Transverse colon (tissue), 4 donors: ENCODE measurements around the gene RALGPS1. TPM values are rescaled to one million over a fixed set of nuclear protein-coding genes. Genes with fewer than 3 reads are reported as not detected.

Experiments
- DNase-seq: peaks from one replicate; pipeline ENCODE4 v3.0.0-alpha.2; 2019
- H3K27ac ChIP-seq, 4 donors: fragments of 200-600 bp; sonication (generic); 2 replicates each; pipeline ENCODE4 v1.5.1; 2016 to 2018; ENCODE audit warnings: inconsistent platforms in 4 of 4
- H3K27me3 ChIP-seq: fragments of 200-600 bp; sonication (generic); 2 replicates; pipeline ENCODE4 v1.5.1; 2017; ENCODE audit warnings: inconsistent platforms
- H3K36me3 ChIP-seq, 4 donors: fragments of 200-600 bp; sonication (generic); 2 replicates each; pipeline ENCODE4 v1.5.1; 2017 to 2019; ENCODE audit warnings: inconsistent platforms in 4 of 4
- H3K4me1 ChIP-seq, 4 donors: fragments of 200-600 bp; sonication (generic); 2 replicates each; pipeline ENCODE4 v1.5.1; 2017 to 2020; ENCODE audit warnings: inconsistent platforms in 4 of 4
- H3K4me3 ChIP-seq, 4 donors: fragments of 200-600 bp; sonication (generic); 1 replicate in 1 of 4; 2 replicates in 3 of 4; pipeline versions ENCODE4 v1.5.1 to v1.6.1; 2017 to 2019; ENCODE audit warnings: inconsistent platforms in 4 of 4
- H3K9me3 ChIP-seq, 2 donors: fragments of 200-600 bp; sonication (generic); 2 replicates each; pipeline ENCODE4 v1.5.1; 2017 to 2019; ENCODE audit warnings: inconsistent platforms in 2 of 2
- EP300 ChIP-seq: sonication (generic); formaldehyde crosslinking; IDR thresholded peaks from one replicate; pipeline ENCODE4 v1.6.1; 2017; ENCODE audit warnings: antibody characterized with exemption, low read depth
- POLR2A ChIP-seq: fragments of 450-650 bp; IDR thresholded peaks from one replicate; pipeline ENCODE4 v1.6.1; 2016; ENCODE audit warnings: antibody characterized with exemption, mild to moderate bottlenecking, moderate library complexity
- POLR2AphosphoS5 ChIP-seq, 3 donors: sonication (generic); formaldehyde crosslinking; IDR thresholded peaks; one replicate each; pipeline ENCODE4 v1.6.1; 2016; ENCODE audit warnings: antibody characterized with exemption in 3 of 3
- WGBS, 2 donors: methylation state at CpG; one replicate each; pipeline ENCODE4 v1.1.5; 2018; ENCODE audit warnings: low coverage in 1 of 2; 5-methylcytosine and 5-hydroxymethylcytosine counted together
- in situ Hi-C, 4 donors: fragments of 200-750 bp; cut with MboI; loops; one replicate each; pipeline versions ENCODE4 v1.15.0 to v1.15.1; 2017; ENCODE audit warnings: low sequenced_read_pairs in 3 of 4, low pct_ligation_motif_present in 1 of 4, low pct_unique_long_range_greater_than_20kb in 1 of 4
- intact Hi-C: fragments of 100-400 bp; cut with DNase I; formaldehyde crosslinking; loops from one replicate; pipeline ENCODE4 v1.15.1; 2023; ENCODE audit warnings: low total_unique reads
- total RNA-seq, 4 donors: library from RNA; depleted of rRNA; stranded (reverse); fragments of >200 nt; gene quantifications; one replicate each; pipeline ENCODE4 v1.1.0, GENCODE V29; 2016
- TF ChIP-seq, protein P1 (sequence below), 5 experiments: fragments of 200-600 bp in 3 of 5; fragments of 450-650 bp in 2 of 5; sonication (generic) in 3 of 5; IDR thresholded peaks; 1 replicate in 2 of 5; 2 replicates in 3 of 5; pipeline ENCODE4 v1.5.1; 2016 to 2017; ENCODE audit warnings: antibody characterized with exemption in 5 of 5, inconsistent platforms in 3 of 5, mild to moderate bottlenecking in 2 of 5, moderate library complexity in 1 of 5

The RALGPS1 gene
- total RNA-seq, 4 donors from 2014 or later: 46.0 to 119 (median 87.6) TPM

DNA sequence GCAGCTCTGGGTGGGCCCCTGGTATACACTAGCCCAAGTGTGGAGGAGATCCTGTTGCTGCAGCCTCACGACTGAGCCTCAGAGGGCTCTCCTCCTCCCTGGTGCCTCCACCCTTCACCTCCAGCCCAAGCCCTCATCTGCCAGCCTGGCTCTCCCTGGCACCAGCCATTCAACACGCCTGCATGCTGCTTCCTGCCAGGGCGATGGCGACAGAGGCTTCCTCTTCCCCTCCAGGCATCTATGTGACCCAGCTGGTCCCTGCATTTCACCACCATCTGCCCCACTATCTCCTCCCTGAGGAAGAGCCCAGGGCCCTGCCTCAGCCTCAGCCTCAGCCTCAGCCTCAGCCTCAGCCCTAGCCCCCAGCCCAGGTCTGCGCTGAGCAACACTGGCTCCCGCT, 262.6 kb downstream of the RALGPS1 start:
- no peaks in the 10 kb centered on the region for H3K27me3 ChIP-seq
- H3K4me3 ChIP-seq: no peak overlapping the region
- no peak overlapping the region for H3K27ac ChIP-seq
- intact Hi-C loops: no loop called here
- no peaks in the 10 kb centered on the region for H3K9me3 ChIP-seq
- DNase-seq: peak; percentile 4
- TF ChIP-seq EP300 (no peak), POLR2A (no peak), POLR2AphosphoS5 (IDR thresholded peaks at IDR 0.05) (no peak)
- TF ChIP-seq, protein P1, sequence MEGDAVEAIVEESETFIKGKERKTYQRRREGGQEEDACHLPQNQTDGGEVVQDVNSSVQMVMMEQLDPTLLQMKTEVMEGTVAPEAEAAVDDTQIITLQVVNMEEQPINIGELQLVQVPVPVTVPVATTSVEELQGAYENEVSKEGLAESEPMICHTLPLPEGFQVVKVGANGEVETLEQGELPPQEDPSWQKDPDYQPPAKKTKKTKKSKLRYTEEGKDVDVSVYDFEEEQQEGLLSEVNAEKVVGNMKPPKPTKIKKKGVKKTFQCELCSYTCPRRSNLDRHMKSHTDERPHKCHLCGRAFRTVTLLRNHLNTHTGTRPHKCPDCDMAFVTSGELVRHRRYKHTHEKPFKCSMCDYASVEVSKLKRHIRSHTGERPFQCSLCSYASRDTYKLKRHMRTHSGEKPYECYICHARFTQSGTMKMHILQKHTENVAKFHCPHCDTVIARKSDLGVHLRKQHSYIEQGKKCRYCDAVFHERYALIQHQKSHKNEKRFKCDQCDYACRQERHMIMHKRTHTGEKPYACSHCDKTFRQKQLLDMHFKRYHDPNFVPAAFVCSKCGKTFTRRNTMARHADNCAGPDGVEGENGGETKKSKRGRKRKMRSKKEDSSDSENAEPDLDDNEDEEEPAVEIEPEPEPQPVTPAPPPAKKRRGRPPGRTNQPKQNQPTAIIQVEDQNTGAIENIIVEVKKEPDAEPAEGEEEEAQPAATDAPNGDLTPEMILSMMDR (IDR thresholded peaks at IDR 0.05): no peak
- H3K36me3 ChIP-seq: no peaks in the 10 kb centered on the region
- peaks cover 0 to 10% (median 3%) of the 10 kb centered on the region in 4 donors for H3K4me1 ChIP-seq
- 97% methylated on average over 6 of the region's 6 CpGs; no CpG with 5 or more reads in 1 of the 2 donors for WGBS, 2 donors
- in situ Hi-C loops: no loop called here

DNA sequence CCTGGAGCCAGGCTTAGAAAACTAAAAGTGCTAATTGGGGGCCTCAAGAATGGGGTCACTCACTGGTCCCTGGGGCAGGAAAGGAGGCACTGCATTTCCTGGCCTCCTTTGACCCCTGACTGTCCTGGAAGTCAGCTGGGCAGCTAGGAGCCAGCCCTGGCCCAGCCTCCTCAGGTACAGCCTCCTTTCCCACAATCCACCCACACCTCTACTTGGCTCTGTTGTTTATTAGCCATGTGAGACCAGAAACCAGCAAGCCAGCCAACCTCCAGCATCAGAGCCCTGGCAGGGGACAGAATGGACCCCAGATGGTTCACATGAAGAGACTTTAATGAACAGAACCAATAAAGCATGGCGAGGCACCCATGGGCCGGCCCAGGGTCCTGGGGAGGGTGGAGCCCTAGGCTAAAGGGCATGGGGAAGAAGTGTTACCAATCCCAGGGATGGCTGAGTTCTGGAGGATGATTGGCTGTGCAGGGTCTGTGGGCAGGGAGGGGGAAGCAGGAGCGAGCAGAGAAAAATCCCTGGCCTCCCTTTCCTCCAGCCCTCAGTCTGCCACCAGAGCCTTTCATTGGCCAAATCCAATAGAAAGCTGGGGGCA, 263.2 kb downstream of the RALGPS1 start:
- no peak for TF ChIP-seq POLR2AphosphoS5 (IDR thresholded peaks at IDR 0.05)
- TF ChIP-seq EP300: no peak
- TF ChIP-seq, protein P1 (IDR thresholded peaks at IDR 0.05): no peak
- TF ChIP-seq POLR2A: no peak
- no peaks in the 10 kb centered on the region for H3K36me3 ChIP-seq
- peak; percentile 3 for DNase-seq
- in situ Hi-C loops: no loop called here
- 67 to 79% methylated on average over 1 to 3 of the region's 3 CpGs for WGBS, 2 donors
- no peaks in the 10 kb centered on the region for H3K9me3 ChIP-seq
- H3K27ac ChIP-seq: no peak overlapping the region
- intact Hi-C loops: no loop called here
- H3K4me3 ChIP-seq: no peak overlapping the region
- no peaks in the 10 kb centered on the region for H3K27me3 ChIP-seq
- H3K4me1 ChIP-seq: peaks cover 0 to 10% (median 3%) of the 10 kb centered on the region in 4 donors

DNA sequence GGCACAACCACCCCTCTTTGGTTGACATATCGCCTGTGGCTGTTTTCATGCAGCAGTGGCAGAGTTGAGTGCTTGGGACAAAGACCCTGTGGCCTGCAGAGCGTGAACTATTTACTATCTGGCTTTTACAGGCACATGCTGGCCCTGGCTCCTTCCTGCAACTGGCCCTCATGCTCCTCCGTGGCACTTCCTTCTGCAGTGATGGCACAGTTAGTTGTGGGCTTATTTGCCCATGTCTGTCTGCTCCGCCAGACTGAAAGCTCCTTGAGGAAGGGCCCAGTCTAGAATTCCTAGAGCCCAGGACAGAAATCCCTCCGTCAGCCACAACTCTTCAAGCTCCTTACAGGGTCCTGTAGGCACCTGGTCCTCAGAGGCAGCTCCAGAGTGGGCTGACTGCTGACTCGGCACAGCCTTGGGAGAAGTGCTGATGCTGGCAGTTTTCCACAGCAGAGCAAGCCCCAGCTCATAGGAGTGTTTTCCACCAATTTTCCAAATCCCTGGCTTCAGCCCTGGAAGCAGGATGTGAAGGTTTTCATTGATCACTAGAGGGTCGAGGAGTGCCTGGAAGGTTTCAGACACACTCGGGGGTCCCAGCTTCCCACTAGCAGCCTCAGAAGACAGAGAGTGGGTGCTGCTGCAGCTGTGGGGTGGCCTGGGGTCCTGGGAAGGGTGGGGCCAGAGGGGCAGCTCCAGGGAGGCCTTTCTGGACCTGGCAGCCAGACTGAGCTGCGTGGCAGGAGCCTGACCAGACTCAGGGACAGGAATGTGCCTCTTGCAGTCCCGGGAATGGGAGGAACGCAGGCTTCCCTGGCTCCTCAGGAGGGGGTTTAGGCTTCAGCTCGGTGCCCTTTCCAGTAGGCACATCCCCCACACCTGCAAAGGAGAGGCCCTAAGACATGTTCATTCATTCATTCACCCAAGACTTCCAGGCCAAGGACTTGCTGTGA, 264.4 kb downstream of the RALGPS1 start:
- in situ Hi-C loops: no loop called here
- H3K27ac ChIP-seq: peak overlapping the region in 2 of 4 donors; percentile 8 to 41
- H3K36me3 ChIP-seq: no peaks in the 10 kb centered on the region
- peak; percentile 7 for DNase-seq
- no peak overlapping the region for H3K4me3 ChIP-seq
- TF ChIP-seq EP300: no peak
- intact Hi-C loops: no loop called here
- H3K4me1 ChIP-seq: peaks cover 0 to 10% (median 3%) of the 10 kb centered on the region in 4 donors
- no peaks in the 10 kb centered on the region for H3K27me3 ChIP-seq
- no peaks in the 10 kb centered on the region for H3K9me3 ChIP-seq
- WGBS, 2 donors: 77% methylated on average over 12 of the region's 12 CpGs; no CpG with 5 or more reads in 1 of the 2 donors

DNA sequence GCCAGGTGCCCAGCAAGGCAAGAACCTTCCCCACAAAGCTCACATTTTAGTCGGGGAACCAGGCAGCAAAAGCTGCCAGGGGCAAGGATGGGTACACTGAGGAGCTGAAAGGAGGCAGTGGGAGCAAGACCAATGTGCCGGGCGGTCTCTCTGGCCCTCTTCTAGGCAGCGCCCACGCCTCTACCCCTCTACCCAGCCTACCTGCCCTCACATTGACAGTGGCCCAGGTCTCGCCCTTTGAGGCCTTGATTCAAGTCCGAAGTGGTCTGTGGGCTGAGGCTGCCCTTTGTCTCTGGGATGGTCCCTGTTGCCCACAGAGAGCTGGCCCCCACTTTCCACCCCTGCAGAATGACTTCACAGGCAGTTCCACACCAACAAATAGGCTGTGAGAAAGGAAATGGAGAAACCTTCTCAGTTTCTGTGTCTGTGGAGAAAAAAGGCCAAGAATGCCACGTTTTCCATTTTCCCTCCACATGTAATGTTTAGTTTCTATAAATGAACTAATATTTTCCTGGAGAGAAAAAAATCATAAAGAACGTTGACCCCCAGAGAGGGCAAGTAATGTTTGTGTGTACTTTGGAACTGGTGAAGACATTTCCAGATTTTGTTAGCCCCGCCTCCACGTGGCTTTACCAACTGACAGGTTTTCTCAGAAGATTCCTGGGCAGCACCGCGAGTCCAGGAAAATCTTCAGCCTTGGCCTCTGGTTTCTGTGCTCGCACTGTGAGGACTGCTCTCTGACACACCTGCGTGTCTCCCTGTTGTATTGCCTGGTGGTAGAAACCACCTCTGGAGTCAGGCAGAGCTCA, 265.3 kb downstream of the RALGPS1 start:
- Histone ChIP-seq H3K27me3 (no peaks in the 10 kb centered on the region), H3K36me3 (no peaks in the 10 kb centered on the region), H3K4me1 (peaks cover 0 to 14% (median 4%) of the 10 kb centered on the region in 4 donors), H3K4me3 (no peak overlapping the region), H3K9me3 (no peaks in the 10 kb centered on the region), H3K27ac (peak overlapping the region in 2 of 4 donors; percentile 8 to 41)
- intact Hi-C loops: no loop called here
- in situ Hi-C loops: no loop called here
- 24 to 77% methylated on average over 7 to 15 of the region's 15 CpGs for WGBS, 2 donors
- peak; percentile 5 for DNase-seq
- TF ChIP-seq EP300 (no peak), POLR2AphosphoS5 (IDR thresholded peaks at IDR 0.05) (no peak), POLR2A (no peak)
- TF ChIP-seq, protein P1 (IDR thresholded peaks at IDR 0.05): no peak
